ENCODE data around the gene XRRA1.

Gene XRRA1

DNA sequence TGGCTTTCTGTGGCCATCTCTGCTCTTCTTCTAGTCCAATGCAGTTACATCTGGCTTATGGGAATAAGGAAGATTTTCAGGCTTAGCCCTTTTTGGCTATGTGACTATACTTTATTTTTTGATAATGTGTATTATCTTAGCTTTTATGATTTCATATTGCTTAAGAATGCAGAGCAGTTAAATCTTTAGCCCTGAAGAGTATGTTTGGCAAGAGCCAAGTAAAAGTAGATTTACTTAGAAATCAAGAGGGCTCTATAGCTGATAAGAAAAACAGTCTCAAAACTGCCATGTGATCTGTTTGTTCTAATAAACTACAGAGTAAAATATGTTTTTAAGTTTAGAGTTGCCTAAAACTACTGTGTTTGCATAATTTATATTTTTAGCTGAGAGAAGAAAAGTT, 139.1 kb downstream of the XRRA1 start:
- no peak overlapping the region for H3K4me3 ChIP-seq (ENCODE audit: low read depth, low read length)
- no peak overlapping the region for H3K27ac ChIP-seq
- no peaks in the 10 kb centered on the region for H3K27me3 ChIP-seq (ENCODE audit: insufficient read depth, low read depth, severe bottlenecking)
- H3K36me3 ChIP-seq, result peaks cover 9% of the 10 kb centered on the region
- H3K9me3 ChIP-seq (ENCODE audit: severe bottlenecking), result no peaks in the 10 kb centered on the region
- TF ChIP-seq, protein P1, sequence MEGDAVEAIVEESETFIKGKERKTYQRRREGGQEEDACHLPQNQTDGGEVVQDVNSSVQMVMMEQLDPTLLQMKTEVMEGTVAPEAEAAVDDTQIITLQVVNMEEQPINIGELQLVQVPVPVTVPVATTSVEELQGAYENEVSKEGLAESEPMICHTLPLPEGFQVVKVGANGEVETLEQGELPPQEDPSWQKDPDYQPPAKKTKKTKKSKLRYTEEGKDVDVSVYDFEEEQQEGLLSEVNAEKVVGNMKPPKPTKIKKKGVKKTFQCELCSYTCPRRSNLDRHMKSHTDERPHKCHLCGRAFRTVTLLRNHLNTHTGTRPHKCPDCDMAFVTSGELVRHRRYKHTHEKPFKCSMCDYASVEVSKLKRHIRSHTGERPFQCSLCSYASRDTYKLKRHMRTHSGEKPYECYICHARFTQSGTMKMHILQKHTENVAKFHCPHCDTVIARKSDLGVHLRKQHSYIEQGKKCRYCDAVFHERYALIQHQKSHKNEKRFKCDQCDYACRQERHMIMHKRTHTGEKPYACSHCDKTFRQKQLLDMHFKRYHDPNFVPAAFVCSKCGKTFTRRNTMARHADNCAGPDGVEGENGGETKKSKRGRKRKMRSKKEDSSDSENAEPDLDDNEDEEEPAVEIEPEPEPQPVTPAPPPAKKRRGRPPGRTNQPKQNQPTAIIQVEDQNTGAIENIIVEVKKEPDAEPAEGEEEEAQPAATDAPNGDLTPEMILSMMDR (IDR thresholded peaks at IDR 0.05; ENCODE audit: low read depth, low read length), result no peak
- no peak for DNase-seq

DNA sequence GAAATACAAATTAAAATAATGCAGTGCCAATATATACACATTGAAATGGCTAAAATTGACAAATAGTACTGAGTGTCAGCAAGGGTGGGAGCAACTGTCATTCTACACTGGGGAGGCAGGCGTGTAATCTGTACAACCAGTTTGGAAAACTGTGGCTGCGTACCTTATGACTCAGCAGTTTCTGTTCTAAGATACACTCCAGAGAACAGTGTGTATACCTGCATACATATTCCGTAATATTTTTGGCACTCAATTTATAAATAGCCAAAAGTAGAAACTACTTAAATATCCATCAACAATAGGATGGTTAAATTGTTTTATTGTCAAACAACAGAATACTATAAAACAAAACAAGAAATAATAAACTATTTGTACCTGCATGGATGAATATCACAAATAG, 142.6 kb downstream of the XRRA1 start:
- no peak for DNase-seq
- Histone ChIP-seq H3K27ac (no peak overlapping the region), H3K9me3 (ENCODE audit: severe bottlenecking) (no peaks in the 10 kb centered on the region), H3K4me3 (ENCODE audit: low read depth, low read length) (no peak overlapping the region), H3K36me3 (no peaks in the 10 kb centered on the region; the same call in 1 of the 2 replicates), H3K27me3 (ENCODE audit: insufficient read depth, low read depth, severe bottlenecking) (no peaks in the 10 kb centered on the region)
- TF ChIP-seq, protein P1 (IDR thresholded peaks at IDR 0.05; ENCODE audit: low read depth, low read length), result no peak

DNA sequence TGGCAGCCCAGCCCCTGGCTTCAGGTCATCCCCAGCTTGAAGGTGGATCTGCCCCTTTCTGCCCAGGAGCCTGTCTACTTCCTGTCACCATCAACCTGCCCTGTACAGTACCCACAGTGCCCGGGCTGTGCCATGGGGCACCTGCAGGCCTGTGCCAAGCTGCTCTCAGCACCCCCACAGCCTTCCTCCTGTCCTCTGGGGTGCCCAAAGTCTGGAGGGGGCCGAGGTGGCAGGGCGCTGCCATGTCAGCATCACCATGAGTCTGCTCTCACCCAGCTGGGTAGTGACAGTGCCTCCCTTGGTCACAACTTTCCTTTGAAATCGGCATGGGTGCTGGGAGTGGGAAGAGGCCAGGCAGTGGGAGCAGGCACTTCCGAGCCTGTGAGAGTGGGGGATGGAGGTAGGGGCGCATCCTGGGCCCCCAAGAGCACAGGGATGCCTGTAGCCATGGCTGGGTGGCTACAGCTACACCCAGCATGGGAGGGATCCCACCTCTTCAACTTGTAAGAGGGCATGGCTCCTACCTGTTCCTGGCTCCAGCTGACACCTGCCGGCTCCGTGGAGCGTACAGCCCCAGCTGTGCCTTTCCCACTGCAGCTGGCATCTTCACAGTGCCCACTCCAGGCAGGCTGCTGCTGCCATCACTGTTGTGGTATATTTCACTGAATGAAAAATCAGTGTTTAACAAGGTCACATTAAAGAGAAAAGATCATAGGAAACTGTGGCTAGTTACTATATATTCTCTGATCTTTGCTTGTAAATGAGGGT, 157.4 kb downstream of the XRRA1 start:
- Histone ChIP-seq H3K9me3 (ENCODE audit: severe bottlenecking) (no peaks in the 10 kb centered on the region), H3K36me3 (peaks cover 28% of the 10 kb centered on the region), H3K27me3 (ENCODE audit: insufficient read depth, low read depth, severe bottlenecking) (no peaks in the 10 kb centered on the region), H3K27ac (no peak overlapping the region), H3K4me3 (ENCODE audit: low read depth, low read length) (no peak overlapping the region)
- no peak for DNase-seq
- TF ChIP-seq, protein P1 (IDR thresholded peaks at IDR 0.05; ENCODE audit: low read depth, low read length), result no peak
